Epithelial cell of proximal tubule (primary cell): ENCODE data around the gene B3GAT3. TPM values are rescaled to one million over a fixed set of nuclear protein-coding genes. Genes with fewer than 3 reads are reported as not detected.

ENCODE experiments used
- DNase-seq: peaks from one replicate; pipeline ENCODE4 v3.0.0-alpha.2; 2011; ENCODE audit warnings: low read depth
- H3K4me3 ChIP-seq: 2 replicates; pipeline ENCODE4 v1.5.1; 2011; ENCODE audit warnings: low read depth, mild to moderate bottlenecking, low read length
- CTCF ChIP-seq: conservative IDR thresholded peaks from 2 replicates; pipeline ENCODE4 v1.5.1; 2012; ENCODE audit warnings: low read depth, mild to moderate bottlenecking, low read length
- total RNA-seq: library from RNA; depleted of rRNA; stranded (reverse); fragments of >200 nt; gene quantifications from 2 replicates; pipeline ENCODE4 v1.2.3, GENCODE V29; 2015

B3GAT3 gene
- total RNA-seq, 1 donor from 2014 or later, result 67.7 TPM

- no peak for TF ChIP-seq CTCF
These were observed 54.7 kb downstream of the B3GAT3 start for GRCh38 chr11:62567018-62567633.

GRCh38 chr11:62566247-62566646, 55.5 kb downstream of the B3GAT3 start:
- TF ChIP-seq CTCF, result no peak
- H3K4me3 ChIP-seq, result no peak overlapping the region

More at GRCh38 chr11:62567018-62567633, 54.7 kb downstream of the B3GAT3 start:
- DNase-seq, result no peak
- no peak overlapping the region for H3K4me3 ChIP-seq

More at GRCh38 chr11:62566247-62566646, 55.5 kb downstream of the B3GAT3 start:
- no peak for DNase-seq

Other genes starting within 250 kb of the B3GAT3 start
- not detected in 2 replicates for gene SCGB1A1, start 203.0 kb downstream of the B3GAT3 start, total RNA-seq
- gene AHNAK, start 75.2 kb downstream of the B3GAT3 start, total RNA-seq, result 198 and 296 TPM in 2 replicates
- gene EEF1G, start 48.1 kb downstream of the B3GAT3 start, total RNA-seq, result 2,115 and 2,170 TPM in 2 replicates
- 9.4 and 10.1 TPM in 2 replicates for gene TUT1, start 30.5 kb downstream of the B3GAT3 start, total RNA-seq
- gene MTA2, start 20.1 kb downstream of the B3GAT3 start, total RNA-seq, result 109 and 153 TPM in 2 replicates
- gene EML3, start 9.2 kb downstream of the B3GAT3 start, total RNA-seq, result 29.7 and 31.8 TPM in 2 replicates
- 1.2 and 1.4 TPM in 2 replicates for gene ROM1, start 8.7 kb downstream of the B3GAT3 start, total RNA-seq
- gene GANAB, start 24.6 kb upstream of the B3GAT3 start, total RNA-seq, result 191 and 281 TPM in 2 replicates
- 19.4 and 26.5 TPM in 2 replicates for gene INTS5, start 31.3 kb upstream of the B3GAT3 start, total RNA-seq
- gene C11orf98, start 43.2 kb upstream of the B3GAT3 start, total RNA-seq, result 125 and 129 TPM in 2 replicates
- gene CSKMT, start 43.3 kb upstream of the B3GAT3 start, total RNA-seq, result 21.0 and 26.3 TPM in 2 replicates
- 18.6 and 27.9 TPM in 2 replicates for gene UQCC3, start 49.7 kb upstream of the B3GAT3 start, total RNA-seq
- 2.2 and 3.0 TPM in 2 replicates for gene LBHD1, start 50.3 kb upstream of the B3GAT3 start, total RNA-seq
- 162 and 235 TPM in 2 replicates for gene UBXN1, start 57.1 kb upstream of the B3GAT3 start, total RNA-seq
- not detected in 2 replicates for gene LRRN4CL, start 67.5 kb upstream of the B3GAT3 start, total RNA-seq
- 42.1 and 96.6 TPM in 2 replicates for gene BSCL2, start 85.4 kb upstream of the B3GAT3 start, total RNA-seq
- gene GNG3, start 85.7 kb upstream of the B3GAT3 start, total RNA-seq, result not detected in 2 replicates
- gene HNRNPUL2, start 105.5 kb upstream of the B3GAT3 start, total RNA-seq, result 8.0 and 8.5 TPM in 2 replicates
- 35.7 and 39.1 TPM in 2 replicates for gene TTC9C, start 106.5 kb upstream of the B3GAT3 start, total RNA-seq
- gene ZBTB3, start 132.2 kb upstream of the B3GAT3 start, total RNA-seq, result 10.6 and 16.8 TPM in 2 replicates
- 88.2 and 137 TPM in 2 replicates for gene POLR2G, start 139.6 kb upstream of the B3GAT3 start, total RNA-seq
- gene TAF6L, start 149.4 kb upstream of the B3GAT3 start, total RNA-seq, result 12.4 and 26.8 TPM in 2 replicates
- gene TMEM179B, start 165.4 kb upstream of the B3GAT3 start, total RNA-seq, result 52.8 and 97.7 TPM in 2 replicates
- 51.1 and 58.9 TPM in 2 replicates for gene TMEM223, start 170.0 kb upstream of the B3GAT3 start, total RNA-seq
- gene NXF1, start 183.5 kb upstream of the B3GAT3 start, total RNA-seq, result 49.4 and 56.3 TPM in 2 replicates
- gene STX5, start 210.1 kb upstream of the B3GAT3 start, total RNA-seq, result 21.2 and 28.6 TPM in 2 replicates
- not detected in 2 replicates for gene TEX54, start 210.9 kb upstream of the B3GAT3 start, total RNA-seq
- gene WDR74, start 217.6 kb upstream of the B3GAT3 start, total RNA-seq, result 55.3 and 87.4 TPM in 2 replicates